GM11168 (cell line): ENCODE measurements around the gene UBE2E1.
"Not testable (repeated sequence)": the region's sequence is repeated elsewhere in the genome, so short reads cannot be mapped to it uniquely, and the experiment has no call there.

Experiments
- in situ Hi-C: fragments of 300-500 bp; cut with MboI; formaldehyde crosslinking; loops from one replicate; pipeline ENCODE4 v1.12.0; 2022; ENCODE audit warnings: low sequenced_read_pairs; ENCODE audit not compliant: unreplicated experiment

The UBE2E1 gene

GRCh38 chr3:23874359-23875112 is 68.8 kb downstream of the UBE2E1 start:
- in situ Hi-C loops = no loop called here

GRCh38 chr3:23875113-23875725 is 69.5 kb downstream of the UBE2E1 start:
- in situ Hi-C loops = no loop called here

GRCh38 chr3:23876923-23877322 is 71.2 kb downstream of the UBE2E1 start:
- in situ Hi-C loops = no loop called here

- in situ Hi-C loops = no loop called here
These were observed 71.7 kb downstream of the UBE2E1 start for GRCh38 chr3:23877329-23877980.

GRCh38 chr3:23879485-23879884 is 73.7 kb downstream of the UBE2E1 start:
- in situ Hi-C loops = no loop called here

GRCh38 chr3:23880703-23881339 is 75.1 kb downstream of the UBE2E1 start:
- in situ Hi-C loops = no loop called here

GRCh38 chr3:23881993-23882392 is 76.2 kb downstream of the UBE2E1 start:
- in situ Hi-C loops = not testable (repeated sequence)

GRCh38 chr3:23882487-23882918 is 76.7 kb downstream of the UBE2E1 start:
- in situ Hi-C loops = no loop called here

GRCh38 chr3:23884481-23884880 is 78.7 kb downstream of the UBE2E1 start:
- in situ Hi-C loops = no loop called here

GRCh38 chr3:23885210-23885609 is 79.5 kb downstream of the UBE2E1 start:
- in situ Hi-C loops = no loop called here

- in situ Hi-C loops = no loop called here
These were observed 80.6 kb downstream of the UBE2E1 start for GRCh38 chr3:23886311-23886710.

GRCh38 chr3:23888617-23889228 is 83.0 kb downstream of the UBE2E1 start:
- in situ Hi-C loops = no loop called here

GRCh38 chr3:23889386-23889785 is 83.6 kb downstream of the UBE2E1 start:
- in situ Hi-C loops = no loop called here

- in situ Hi-C loops = no loop called here
These were observed 84.2 kb downstream of the UBE2E1 start for GRCh38 chr3:23889950-23890349.

GRCh38 chr3:23894254-23895061 is 88.7 kb downstream of the UBE2E1 start:
- in situ Hi-C loops = no loop called here

- in situ Hi-C loops = no loop called here
These were observed 89.4 kb downstream of the UBE2E1 start for GRCh38 chr3:23895181-23895580.

GRCh38 chr3:23900744-23901143 is 95.0 kb downstream of the UBE2E1 start:
- in situ Hi-C loops = no loop called here

- in situ Hi-C loops = no loop called here
These were observed 98.8 kb downstream of the UBE2E1 start for GRCh38 chr3:23904545-23904944.

- in situ Hi-C loops = no loop called here
These were observed 103.6 kb downstream of the UBE2E1 start for GRCh38 chr3:23909341-23909740.

GRCh38 chr3:23911397-23911796 is 105.6 kb downstream of the UBE2E1 start:
- in situ Hi-C loops = no loop called here
